H1 (cell line): ENCODE data around the gene CEND1. TPM values are rescaled to one million over a fixed set of nuclear protein-coding genes. Genes with fewer than 3 reads are reported as not detected.

Experiments
- CTCF ChIA-PET: fragments of 300-600 bp; sonication (Branson Sonifier 250); formaldehyde crosslinking; loops from one replicate; lab custom pipeline; 2021; ENCODE audit not compliant: partially characterized antibody; lab: Charles Lee
- POLR2A ChIA-PET: fragments of 300-600 bp; sonication (Branson Sonifier 250); formaldehyde crosslinking; loops from one replicate; lab custom pipeline; 2021; ENCODE audit warnings: inconsistent platforms; ENCODE audit not compliant: partially characterized antibody; lab: Charles Lee
- DNase-seq, 2 experiments: peaks; one replicate each; pipeline versions ENCODE4 v3.0.0 to v3.0.0-alpha.2; 2010 to 2022; ENCODE audit warnings: low spot score in 2 of 2, low read depth in 1 of 2, mixed read lengths in 1 of 2
- FAIRE-seq: peaks from 2 replicates; lab custom pipeline; 2011; peaks lifted over from hg19 to GRCh38; lab: Jason Lieb, UNC
- H2AFZ ChIP-seq: 2 replicates; pipeline ENCODE4 v1.8.1; 2012; ENCODE audit warnings: low read length, inconsistent platforms
- H2AK5ac ChIP-seq: 2 replicates; pipeline ENCODE4 v1.6.1; 2013; ENCODE audit warnings: low read depth, low read length
- H2BK120ac ChIP-seq: replicated peaks from 2 replicates; pipeline ENCODE3; 2013; ENCODE audit warnings: low read depth, low read length, inconsistent platforms
- H2BK12ac ChIP-seq: 2 replicates; pipeline ENCODE4 v1.6.1; 2013; ENCODE audit warnings: low read depth, low read length
- H2BK15ac ChIP-seq: 2 replicates; pipeline ENCODE4 v1.6.1; 2013; ENCODE audit warnings: low read length
- H2BK20ac ChIP-seq: 2 replicates; pipeline ENCODE4 v1.6.1; 2013; ENCODE audit warnings: low read length
- H2BK5ac ChIP-seq: 2 replicates; pipeline ENCODE4 v1.6.1; 2013; ENCODE audit warnings: low read depth, low read length
- H3K14ac ChIP-seq: 2 replicates; pipeline ENCODE4 v1.6.1; 2013; ENCODE audit warnings: inconsistent platforms; ENCODE audit not compliant: insufficient read length
- H3K18ac ChIP-seq: 2 replicates; pipeline ENCODE4 v1.6.1; 2013; ENCODE audit warnings: low read length; ENCODE audit errors: extremely low read depth
- H3K23ac ChIP-seq: 2 replicates; pipeline ENCODE4 v1.6.1; 2013; ENCODE audit warnings: inconsistent platforms; ENCODE audit not compliant: insufficient read length
- H3K23me2 ChIP-seq: 2 replicates; pipeline ENCODE4 v1.6.1; 2013; ENCODE audit warnings: low read depth, low read length
- H3K27ac ChIP-seq: 2 replicates; pipeline ENCODE4 v1.6.1; 2011; ENCODE audit warnings: low read depth, low read length, inconsistent platforms
- H3K27me3 ChIP-seq, 4 experiments: replicated peaks in 1 of 4; 1 replicate in 1 of 4; 2 replicates in 3 of 4; pipeline versions ENCODE4 v1.6.1 to v1.8.1; 2011 to 2013; ENCODE audit warnings: low read length in 3 of 4, mild to moderate bottlenecking in 3 of 4, inconsistent platforms in 2 of 4, mixed read lengths in 2 of 4, moderate library complexity in 1 of 4; ENCODE audit not compliant: control insufficient read depth in 3 of 4, insufficient read depth in 3 of 4; ENCODE audit errors: extremely low read depth in 1 of 4
- H3K36me3 ChIP-seq, 4 experiments: 2 replicates each; pipeline versions ENCODE4 v1.6.1 to v1.8.1; 2011 to 2013; ENCODE audit warnings: mild to moderate bottlenecking in 4 of 4, low read length in 3 of 4, moderate library complexity in 2 of 4, control low read depth in 1 of 4, inconsistent platforms in 1 of 4; ENCODE audit not compliant: insufficient read depth in 4 of 4, control insufficient read depth in 2 of 4
- H3K4ac ChIP-seq: replicated peaks from 2 replicates; pipeline ENCODE3; 2013; ENCODE audit warnings: low read length, low read depth, mixed read lengths, inconsistent platforms; ENCODE audit not compliant: insufficient read length
- H3K4me1 ChIP-seq, 4 experiments: replicated peaks in 1 of 4; 1 replicate in 1 of 4; 2 replicates in 3 of 4; pipeline versions ENCODE4 v1.6.1 to v1.8.1; 2011 to 2013; ENCODE audit warnings: low read length in 3 of 4, inconsistent platforms in 2 of 4, mixed read lengths in 1 of 4; ENCODE audit not compliant: insufficient read depth in 4 of 4, control insufficient read depth in 3 of 4
- H3K4me2 ChIP-seq, 2 experiments: 2 replicates each; pipeline versions ENCODE4 v1.6.1 to v1.8.1; 2011 to 2013; ENCODE audit warnings: low read depth in 2 of 2, low read length in 2 of 2, control low read depth in 1 of 2, inconsistent platforms in 1 of 2, mild to moderate bottlenecking in 1 of 2; ENCODE audit not compliant: insufficient read depth in 1 of 2
- H3K4me3 ChIP-seq, 4 experiments: fragments of 200-600, 300-600 bp in 1 of 4; sonication (generic), shearing (Covaris generic), sonication (Bioruptor Twin) in 1 of 4; 2 replicates each; pipeline versions ENCODE4 v1.5.1 to v1.8.1; 2011 to 2016; ENCODE audit warnings: low read length in 4 of 4, low read depth in 3 of 4, control low read depth in 2 of 4, inconsistent platforms in 2 of 4, mild to moderate bottlenecking in 2 of 4, mixed read lengths in 1 of 4, moderate library complexity in 1 of 4; ENCODE audit not compliant: insufficient read depth in 2 of 4; ENCODE audit errors: extremely low read depth in 1 of 4
- H3K56ac ChIP-seq: replicated peaks from 2 replicates; pipeline ENCODE3; 2013; ENCODE audit warnings: low read depth, mild to moderate bottlenecking, mixed read lengths, low read length, inconsistent platforms; ENCODE audit not compliant: insufficient read length
- H3K79me1 ChIP-seq: 2 replicates; pipeline ENCODE4 v1.6.1; 2013; ENCODE audit warnings: low read depth, low read length, control low read depth
- H3K79me2 ChIP-seq, 2 experiments: 2 replicates each; pipeline versions ENCODE4 v1.6.1 to v1.8.1; 2012 to 2013; ENCODE audit warnings: low read length in 2 of 2, mild to moderate bottlenecking in 2 of 2, inconsistent platforms in 1 of 2; ENCODE audit not compliant: insufficient read depth in 2 of 2, control insufficient read depth in 1 of 2
- H3K9ac ChIP-seq, 4 experiments: replicated peaks in 1 of 4; 1 replicate in 1 of 4; 2 replicates in 3 of 4; pipeline versions ENCODE4 v1.6.1 to v1.8.1; 2011 to 2013; ENCODE audit warnings: low read depth in 3 of 4, low read length in 3 of 4, control low read depth in 2 of 4, mild to moderate bottlenecking in 2 of 4, moderate library complexity in 2 of 4, inconsistent platforms in 1 of 4; ENCODE audit errors: extremely low read depth in 1 of 4
- H3K9me3 ChIP-seq, 2 experiments: 2 replicates each; pipeline versions ENCODE4 v1.6.1 to v1.8.1; 2012 to 2013; ENCODE audit warnings: mild to moderate bottlenecking in 2 of 2, moderate library complexity in 2 of 2, control low read depth in 1 of 2, inconsistent platforms in 1 of 2, low read depth in 1 of 2, low read length in 1 of 2, mixed read lengths in 1 of 2; ENCODE audit not compliant: insufficient read depth in 2 of 2
- H4K20me1 ChIP-seq, 2 experiments: replicated peaks in 1 of 2; 2 replicates each; pipeline versions ENCODE3 to v1.8.1; 2011 to 2013; ENCODE audit warnings: inconsistent platforms in 2 of 2, low read length in 2 of 2, mild to moderate bottlenecking in 1 of 2; ENCODE audit not compliant: insufficient read depth in 2 of 2, control insufficient read depth in 1 of 2
- H4K5ac ChIP-seq: 2 replicates; pipeline ENCODE4 v1.6.1; 2013; ENCODE audit warnings: low read length, low read depth, mixed read lengths, inconsistent platforms; ENCODE audit not compliant: insufficient read length
- H4K8ac ChIP-seq: 2 replicates; pipeline ENCODE4 v1.8.0; 2013; ENCODE audit warnings: mild to moderate bottlenecking, moderate library complexity, low read length, inconsistent platforms; ENCODE audit not compliant: insufficient read depth; ENCODE audit errors: extremely low read depth
- H4K91ac ChIP-seq: replicated peaks from 2 replicates; pipeline ENCODE3; 2013; ENCODE audit warnings: low read length, mixed read lengths, inconsistent platforms; ENCODE audit not compliant: insufficient read length
- BACH1 ChIP-seq: IDR thresholded peaks from 2 replicates; pipeline ENCODE4 v1.6.1; 2012; ENCODE audit warnings: low read length, improper control_type of control experiment
- BCL11A ChIP-seq, 2 experiments: IDR thresholded peaks; one replicate each; pipeline ENCODE4 v1.6.1; 2011; ENCODE audit warnings: low read depth in 2 of 2, low read length in 2 of 2, mild to moderate bottlenecking in 2 of 2
- CEBPB ChIP-seq: IDR thresholded peaks from 2 replicates; pipeline ENCODE4 v1.6.1; 2012; ENCODE audit warnings: low read depth, low read length
- CHD2 ChIP-seq: IDR thresholded peaks from 2 replicates; pipeline ENCODE4 v1.6.1; 2012; ENCODE audit warnings: low read length, improper control_type of control experiment
- CREB1 ChIP-seq: IDR thresholded peaks from 2 replicates; pipeline ENCODE4 v1.6.1; 2012; ENCODE audit warnings: inconsistent platforms
- HDAC2 ChIP-seq, 2 experiments: fragments of 300-600 bp in 1 of 2; sonication (generic) in 1 of 2; IDR thresholded peaks; 2 replicates each; pipeline ENCODE4 v1.6.1; 2011 to 2012; ENCODE audit warnings: low read depth in 2 of 2, low read length in 2 of 2, mild to moderate bottlenecking in 2 of 2, moderate library complexity in 2 of 2, borderline replicate concordance in 1 of 2, inconsistent platforms in 1 of 2
- JUN ChIP-seq: IDR thresholded peaks from 2 replicates; pipeline ENCODE4 v1.6.1; 2011; ENCODE audit warnings: low read depth, mild to moderate bottlenecking, improper control_type of control experiment, low read length
- KDM1A ChIP-seq: fragments of 200-600, 300-600 bp; sonication (generic); IDR thresholded peaks from 2 replicates; pipeline ENCODE4 v1.7.1; 2016; ENCODE audit warnings: mild to moderate bottlenecking, low read length, borderline replicate concordance
- NANOG ChIP-seq: IDR thresholded peaks from 2 replicates; pipeline ENCODE4 v1.6.1; 2011; ENCODE audit warnings: low read length, low read depth, mild to moderate bottlenecking, inconsistent platforms; ENCODE audit not compliant: insufficient read depth, poor library complexity, severe bottlenecking
- POLR2A ChIP-seq, 2 experiments: IDR thresholded peaks; 1 replicate in 1 of 2; 2 replicates in 1 of 2; pipeline ENCODE4 v1.6.1; 2011; ENCODE audit warnings: low read depth in 2 of 2, low read length in 2 of 2, mild to moderate bottlenecking in 2 of 2; ENCODE audit errors: control extremely low read depth in 1 of 2
- RAD21 ChIP-seq, 2 experiments: IDR thresholded peaks in 1 of 2; conservative IDR thresholded peaks in 1 of 2; 2 replicates each; pipeline ENCODE4 v1.6.1; 2011; ENCODE audit warnings: low read depth in 2 of 2, low read length in 2 of 2, improper control_type of control experiment in 1 of 2, inconsistent platforms in 1 of 2, mild to moderate bottlenecking in 1 of 2, moderate library complexity in 1 of 2
- SP1 ChIP-seq: IDR thresholded peaks from 2 replicates; pipeline ENCODE4 v1.6.1; 2011; ENCODE audit warnings: low read depth, low read length
- SUZ12 ChIP-seq: fragments of 200-600 bp; sonication (generic); IDR thresholded peaks from 2 replicates; pipeline ENCODE4 v1.6.1; 2012; ENCODE audit warnings: mild to moderate bottlenecking, inconsistent platforms, low read length, moderate library complexity, mixed read lengths
- WGBS, 2 experiments: shearing (Covaris generic) in 1 of 2; methylation state at CpG; one replicate each; pipeline versions ENCODE4 v1.1.6 to v1.1.7; 2013 to 2015; ENCODE audit warnings: low lambda C conversion rate in 2 of 2, mixed read lengths in 2 of 2, inconsistent platforms in 1 of 2, low coverage in 1 of 2, missing lambda C conversion rate in 1 of 2; ENCODE audit not compliant: insufficient replicate concordance in 2 of 2, insufficient coverage in 1 of 2, insufficient read length in 1 of 2; ENCODE audit errors: extremely low coverage in 1 of 2, missing lambda C conversion rate in 1 of 2; 5-methylcytosine and 5-hydroxymethylcytosine counted together
- polyA plus RNA-seq, 7 experiments: library from polyadenylated mRNA; depleted of rRNA in 3 of 7; stranded (reverse) in 5 of 7; unstranded in 2 of 7; fragments of >200 nt in 5 of 7; fragments of 200-250 nt in 2 of 7; gene quantifications; 1 replicate in 5 of 7; 2 replicates in 1 of 7; 4 replicates in 1 of 7; pipeline versions ENCODE4 v1.2.1 to v1.2.3, GENCODE V29; 2011 to 2013; ENCODE audit warnings: missing spikeins in 2 of 7, mixed read lengths in 2 of 7
- total RNA-seq: library from RNA; stranded (reverse); fragmentation: NEBNext Ultra II Directional; extraction: Animal tissue kit (Norgen Biotek cat#: 25700); gene quantifications from 2 replicates; pipeline ENCODE4 v1.2.1, GENCODE V29; 2021
- TF ChIP-seq, protein P1 (sequence below): IDR thresholded peaks from 2 replicates; pipeline ENCODE4 v1.6.1; 2012; ENCODE audit warnings: inconsistent platforms

CEND1 gene
- total and polyA plus RNA-seq, 2 of the 8 experiments (the other 6 are each of a cell fraction or from before 2014, with no cell fraction given) = 0.82 to 5.0 TPM

DNA sequence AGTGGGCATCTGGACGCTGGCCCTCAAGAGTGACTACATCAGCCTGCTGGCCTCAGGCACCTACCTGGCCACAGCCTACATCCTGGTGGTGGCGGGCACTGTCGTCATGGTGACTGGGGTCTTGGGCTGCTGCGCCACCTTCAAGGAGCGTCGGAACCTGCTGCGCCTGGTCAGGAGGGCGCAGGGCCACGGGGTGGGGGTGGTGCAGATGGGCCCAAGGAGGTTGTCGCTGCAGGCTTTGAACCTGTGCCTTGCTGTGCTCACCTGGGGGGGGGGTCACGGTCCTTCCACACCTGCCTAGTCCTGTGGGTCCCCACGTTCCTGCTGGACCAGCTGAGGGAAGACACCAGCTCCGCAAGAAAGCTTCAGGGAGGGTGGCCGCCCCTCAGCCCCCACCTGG lies 46.4 kb upstream of the CEND1 start:
- no peak overlapping the region for H4K91ac ChIP-seq
- H3K27ac ChIP-seq = no peak overlapping the region
- peaks cover 3 to 11% (median 11%) of the 10 kb centered on the region in 4 experiments; a peak in 6 of 7 replicates for H3K27me3 ChIP-seq
- no peak overlapping the region for H2AK5ac ChIP-seq
- H3K4me1 ChIP-seq = peaks cover 0 to 32% (median 26%) of the 10 kb centered on the region in 4 experiments; a peak in 6 of 7 replicates
- H2BK120ac ChIP-seq = no peak overlapping the region
- H2BK20ac ChIP-seq = no peak overlapping the region
- H3K4me3 ChIP-seq = no peak overlapping the region
- H3K23me2 ChIP-seq = peaks cover 14% of the 10 kb centered on the region; the same call in 1 of the 2 replicates
- no peak overlapping the region for H2BK15ac ChIP-seq
- FAIRE-seq (no peak), DNase-seq (no peak)
- H3K23ac ChIP-seq = no peak overlapping the region
- H3K14ac ChIP-seq = no peak overlapping the region
- H3K36me3 ChIP-seq = peaks cover 10 to 30% (median 24%) of the 10 kb centered on the region in 4 experiments; a peak in 7 of 8 replicates
- no peak overlapping the region for H3K18ac ChIP-seq
- 95% methylated on average over 13 of the region's 14 CpGs; no CpG with 5 or more reads in 1 of the 2 experiments for WGBS, 2 experiments
- H4K5ac ChIP-seq = no peak overlapping the region
- H3K79me1 ChIP-seq = peaks cover 9% of the 10 kb centered on the region; the same call in 1 of the 2 replicates
- no peak overlapping the region for H3K9ac ChIP-seq
- no peak overlapping the region for H2BK12ac ChIP-seq
- no peak overlapping the region for H2AFZ ChIP-seq
- H3K56ac ChIP-seq = no peak overlapping the region
- H3K79me2 ChIP-seq = peaks cover 0 to 7% of the 10 kb centered on the region in 2 experiments; a peak in 2 of 4 replicates
- H4K8ac ChIP-seq = no peak overlapping the region
- H4K20me1 ChIP-seq = peaks cover 5 to 42% of the 10 kb centered on the region in 2 experiments
- POLR2A ChIA-PET = interaction anchor here (0.9 to 53.0 kb wide), 4 partner anchors 6 to 59 kb away, joined by 4 to 1917 read pairs (median 1076); partner anchors contain the start of genes CD151, CEND1, CRACR2B and GATD1
- no peak overlapping the region for H3K4ac ChIP-seq
- no peaks in the 10 kb centered on the region for H3K9me3 ChIP-seq
- no peak overlapping the region for H2BK5ac ChIP-seq
- H3K4me2 ChIP-seq = no peak overlapping the region
- CTCF ChIA-PET = interaction anchor here (1.1 to 2.9 kb wide), 3 partner anchors 12 to 62 kb away, joined by 3 to 10 read pairs (median 5); no protein-coding TSS in a partner anchor
- TF ChIP-seq POLR2A (IDR thresholded peaks at IDR 0.05; ENCODE audit: control extremely low read depth in 1 of 2, low read depth in 2 of 2, low read length in 2 of 2) (no peak), BACH1 (no peak), SP1 (no peak), HDAC2 (IDR thresholded peaks at IDR 0.05; ENCODE audit: borderline replicate concordance in 1 of 2, low read depth in 2 of 2, low read length in 2 of 2) (no peak), CHD2 (no peak), SUZ12 (no peak), BCL11A (IDR thresholded peaks at IDR 0.05; ENCODE audit: low read depth in 2 of 2, low read length in 2 of 2) (no peak), CEBPB (no peak), JUN (no peak), RAD21 (IDR thresholded peaks at IDR 0.05 in 1 of 2, conservative IDR thresholded peaks at IDR 0.05 in 1 of 2; ENCODE audit: low read depth in 2 of 2, low read length in 2 of 2) (no peak), KDM1A (no peak), NANOG (no peak), CREB1 (no peak)
- TF ChIP-seq, protein P1, sequence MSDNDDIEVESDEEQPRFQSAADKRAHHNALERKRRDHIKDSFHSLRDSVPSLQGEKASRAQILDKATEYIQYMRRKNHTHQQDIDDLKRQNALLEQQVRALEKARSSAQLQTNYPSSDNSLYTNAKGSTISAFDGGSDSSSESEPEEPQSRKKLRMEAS = no peak
